Liver (tissue), 9 donors: ENCODE data around the gene FGF1. TPM values are rescaled to one million over a fixed set of nuclear protein-coding genes. Genes with fewer than 3 reads are reported as not detected.

Source experiments
- DNase-seq: peaks from one replicate; pipeline ENCODE4 v3.0.0-alpha.2; 2017; ENCODE audit warnings: low spot score
- H3K27ac ChIP-seq, 2 donors: one replicate each; pipeline ENCODE4 v1.7.0; 2013; ENCODE audit warnings: inconsistent platforms in 2 of 2, low read length in 2 of 2, control low read depth in 1 of 2, low read depth in 1 of 2, mild to moderate bottlenecking in 1 of 2
- H3K27me3 ChIP-seq, 4 donors: one replicate each; pipeline versions ENCODE4 v1.6.1 to v1.7.0; 2013; ENCODE audit warnings: low read length in 3 of 4, inconsistent platforms in 1 of 4, mild to moderate bottlenecking in 1 of 4, moderate library complexity in 1 of 4; ENCODE audit not compliant: control insufficient read depth in 4 of 4, insufficient read depth in 4 of 4
- H3K36me3 ChIP-seq, 4 donors: one replicate each; pipeline versions ENCODE4 v1.6.1 to v1.7.0; 2013; ENCODE audit warnings: low read length in 3 of 4, mild to moderate bottlenecking in 3 of 4, low read depth in 1 of 4, moderate library complexity in 1 of 4; ENCODE audit not compliant: control insufficient read depth in 4 of 4, insufficient read depth in 3 of 4
- H3K4me1 ChIP-seq, 4 donors: one replicate each; pipeline versions ENCODE4 v1.6.1 to v1.7.0; 2013; ENCODE audit warnings: low read length in 3 of 4, mild to moderate bottlenecking in 3 of 4, moderate library complexity in 1 of 4; ENCODE audit not compliant: control insufficient read depth in 4 of 4, insufficient read depth in 4 of 4
- H3K4me3 ChIP-seq, 3 donors: one replicate each; pipeline versions ENCODE4 v1.6.1 to v1.7.0; 2013; ENCODE audit warnings: low read length in 3 of 3, control low read depth in 1 of 3, low read depth in 1 of 3, mild to moderate bottlenecking in 1 of 3
- H3K9ac ChIP-seq, 2 donors: one replicate each; pipeline ENCODE4 v1.7.0; 2013; ENCODE audit warnings: low read length in 2 of 2, mild to moderate bottlenecking in 2 of 2, moderate library complexity in 2 of 2, control low read depth in 1 of 2, low read depth in 1 of 2
- H3K9me3 ChIP-seq, 4 donors: one replicate each; pipeline versions ENCODE4 v1.6.1 to v1.7.0; 2013; ENCODE audit warnings: low read length in 3 of 4; ENCODE audit not compliant: control insufficient read depth in 4 of 4
- ATF3 ChIP-seq: IDR thresholded peaks from 2 replicates; pipeline ENCODE4 v1.6.1; 2016; ENCODE audit warnings: antibody characterized with exemption
- EGR1 ChIP-seq, 2 donors: IDR thresholded peaks; 2 replicates each; pipeline ENCODE4 v1.6.1; 2016 to 2018; ENCODE audit warnings: antibody characterized with exemption in 2 of 2, low read depth in 2 of 2
- FOXA1 ChIP-seq: IDR thresholded peaks from 2 replicates; pipeline ENCODE4 v1.6.1; 2016; ENCODE audit warnings: antibody characterized with exemption
- FOXA2 ChIP-seq: IDR thresholded peaks from 2 replicates; pipeline ENCODE4 v1.6.1; 2016; ENCODE audit warnings: antibody characterized with exemption
- GABPA ChIP-seq, 2 donors: IDR thresholded peaks in 1 of 2; conservative IDR thresholded peaks in 1 of 2; 2 replicates each; pipeline ENCODE4 v1.6.1; 2016; ENCODE audit warnings: antibody characterized with exemption in 2 of 2, mild to moderate bottlenecking in 1 of 2, moderate library complexity in 1 of 2
- HNF4A ChIP-seq, 2 donors: conservative IDR thresholded peaks; 2 replicates each; pipeline ENCODE4 v1.6.1; 2016; ENCODE audit warnings: antibody characterized with exemption in 2 of 2, mild to moderate bottlenecking in 2 of 2
- HNF4G ChIP-seq: IDR thresholded peaks from 2 replicates; pipeline ENCODE4 v1.6.1; 2016; ENCODE audit warnings: antibody characterized with exemption
- NR2F2 ChIP-seq: IDR thresholded peaks from 2 replicates; pipeline ENCODE4 v1.6.1; 2016; ENCODE audit warnings: antibody characterized with exemption
- RAD21 ChIP-seq, 2 donors: IDR thresholded peaks; 2 replicates each; pipeline ENCODE4 v1.6.1; 2016; ENCODE audit warnings: antibody characterized with exemption in 2 of 2, mild to moderate bottlenecking in 2 of 2
- REST ChIP-seq: IDR thresholded peaks from 2 replicates; pipeline ENCODE4 v1.6.1; 2016; ENCODE audit warnings: antibody characterized with exemption, mild to moderate bottlenecking
- RXRA ChIP-seq, 2 donors: IDR thresholded peaks; 2 replicates each; pipeline ENCODE4 v1.6.1; 2017 to 2018; ENCODE audit warnings: antibody characterized with exemption in 2 of 2, mild to moderate bottlenecking in 1 of 2
- SP1 ChIP-seq: IDR thresholded peaks from 2 replicates; pipeline ENCODE4 v1.6.1; 2018; ENCODE audit warnings: antibody characterized with exemption, mild to moderate bottlenecking
- TAF1 ChIP-seq: conservative IDR thresholded peaks from 2 replicates; pipeline ENCODE4 v1.6.1; 2016; ENCODE audit warnings: antibody characterized with exemption, mild to moderate bottlenecking
- YY1 ChIP-seq: IDR thresholded peaks from 2 replicates; pipeline ENCODE4 v1.6.1; 2016; ENCODE audit warnings: antibody characterized with exemption, mild to moderate bottlenecking
- ZBTB33 ChIP-seq: IDR thresholded peaks from 2 replicates; pipeline ENCODE4 v1.6.1; 2016; ENCODE audit warnings: antibody characterized with exemption
- WGBS: extraction: QIAGEN DNeasy Blood & Tissue Kit; methylation state at CpG from one replicate; pipeline ENCODE4 v1.1.7; 2013; 5-methylcytosine and 5-hydroxymethylcytosine counted together
- polyA plus RNA-seq, 2 donors: library from polyadenylated mRNA; stranded (reverse) in 1 of 2; unstranded in 1 of 2; fragments of 200-250 nt in 1 of 2; fragments of >200 nt in 1 of 2; fragmentation: Nextera tagmentation in 1 of 2; extraction: Ambion mirVana in 1 of 2; gene quantifications; one replicate each; pipeline versions ENCODE4 v1.2.1 to v1.2.3, GENCODE V29; 2013 to 2015
- total RNA-seq, 2 donors: library from RNA; depleted of rRNA; stranded (reverse); fragments of >200 nt; gene quantifications; one replicate each; pipeline ENCODE4 v1.2.3, GENCODE V29; 2014
- TF ChIP-seq, protein P1 (sequence below): fragments of 150-350 bp; IDR thresholded peaks from 2 replicates; pipeline ENCODE4 v1.5.1; 2017; ENCODE audit warnings: improper control_type of control experiment, low read depth, low read length; ENCODE audit not compliant: missing input control
- TF ChIP-seq, protein P2 (sequence below): IDR thresholded peaks from 2 replicates; pipeline ENCODE4 v1.6.1; 2016; ENCODE audit warnings: antibody characterized with exemption
- donor health status: healthy.
- donor health status: healthy.
- donor health status: healthy.
- donor health status: healthy.
- donor health status: healthy.

Gene FGF1
- total and polyA plus RNA-seq, 4 donors: 0.05 to 0.25 (median 0.16) TPM

GRCh38 chr5:142688281-142688989 lies 2.5 kb upstream of the FGF1 start (continued):
- TF ChIP-seq ZBTB33 (no peak), HNF4A (conservative IDR thresholded peaks at IDR 0.05) (no peak), EGR1 (IDR thresholded peaks at IDR 0.05; ENCODE audit: low read depth in 2 of 2) (no peak), FOXA1 (no peak), TAF1 (no peak)
- TF ChIP-seq, protein P1, sequence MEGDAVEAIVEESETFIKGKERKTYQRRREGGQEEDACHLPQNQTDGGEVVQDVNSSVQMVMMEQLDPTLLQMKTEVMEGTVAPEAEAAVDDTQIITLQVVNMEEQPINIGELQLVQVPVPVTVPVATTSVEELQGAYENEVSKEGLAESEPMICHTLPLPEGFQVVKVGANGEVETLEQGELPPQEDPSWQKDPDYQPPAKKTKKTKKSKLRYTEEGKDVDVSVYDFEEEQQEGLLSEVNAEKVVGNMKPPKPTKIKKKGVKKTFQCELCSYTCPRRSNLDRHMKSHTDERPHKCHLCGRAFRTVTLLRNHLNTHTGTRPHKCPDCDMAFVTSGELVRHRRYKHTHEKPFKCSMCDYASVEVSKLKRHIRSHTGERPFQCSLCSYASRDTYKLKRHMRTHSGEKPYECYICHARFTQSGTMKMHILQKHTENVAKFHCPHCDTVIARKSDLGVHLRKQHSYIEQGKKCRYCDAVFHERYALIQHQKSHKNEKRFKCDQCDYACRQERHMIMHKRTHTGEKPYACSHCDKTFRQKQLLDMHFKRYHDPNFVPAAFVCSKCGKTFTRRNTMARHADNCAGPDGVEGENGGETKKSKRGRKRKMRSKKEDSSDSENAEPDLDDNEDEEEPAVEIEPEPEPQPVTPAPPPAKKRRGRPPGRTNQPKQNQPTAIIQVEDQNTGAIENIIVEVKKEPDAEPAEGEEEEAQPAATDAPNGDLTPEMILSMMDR: no peak

GRCh38 chr5:142686968-142687367 lies 1.1 kb upstream of the FGF1 start:
- DNase-seq: no peak
- H3K36me3 ChIP-seq: no peaks in the 10 kb centered on the region
- H3K4me1 ChIP-seq: no peaks in the 10 kb centered on the region
- H3K4me3 ChIP-seq: no peak overlapping the region
- 90% methylated on average over 4 of the region's 4 CpGs for WGBS
- TF ChIP-seq RAD21 (IDR thresholded peaks at IDR 0.05) (no peak), EGR1 (IDR thresholded peaks at IDR 0.05; ENCODE audit: low read depth in 2 of 2) (no peak)
- H3K9ac ChIP-seq: no peak overlapping the region
- no peaks in the 10 kb centered on the region for H3K9me3 ChIP-seq
- no peak overlapping the region for H3K27ac ChIP-seq
- no peaks in the 10 kb centered on the region for H3K27me3 ChIP-seq

DNA sequence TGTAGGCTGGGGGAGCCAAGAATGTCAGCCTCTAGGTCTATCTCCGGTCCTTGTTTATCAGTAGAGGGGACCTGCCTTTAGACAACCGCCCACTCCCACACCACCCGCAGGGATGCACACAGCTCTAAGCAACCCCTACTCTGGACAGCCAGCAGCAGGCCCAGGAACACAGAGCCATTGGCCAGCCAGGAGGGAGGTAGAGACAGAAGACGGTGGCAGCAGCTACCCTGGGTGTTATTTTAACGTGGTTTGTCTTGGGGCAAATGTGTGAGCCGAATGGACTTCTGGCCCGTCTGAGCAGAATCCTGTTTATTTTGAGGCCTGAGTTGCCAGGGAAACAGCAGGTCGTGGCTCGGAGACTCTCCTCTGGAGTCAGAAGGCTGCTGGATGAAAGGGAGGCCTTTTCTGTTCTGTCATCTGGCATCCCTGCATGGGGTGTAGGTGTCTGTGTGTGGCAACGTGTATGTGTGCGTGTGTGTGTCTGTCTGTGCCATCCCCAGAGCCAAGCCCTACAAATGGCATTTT lies 382 bp upstream of the FGF1 start:
- H3K9me3 ChIP-seq: no peaks in the 10 kb centered on the region
- no peak overlapping the region for H3K27ac ChIP-seq
- no peaks in the 10 kb centered on the region for H3K36me3 ChIP-seq
- WGBS: 45% methylated on average over 11 of the region's 11 CpGs
- no peaks in the 10 kb centered on the region for H3K27me3 ChIP-seq
- no peak overlapping the region for H3K4me3 ChIP-seq
- H3K9ac ChIP-seq: no peak overlapping the region
- no peaks in the 10 kb centered on the region for H3K4me1 ChIP-seq
- peak; percentile 36 for DNase-seq
- TF ChIP-seq ATF3 (no peak), YY1 (no peak), NR2F2 (no peak), FOXA2 (no peak), RXRA (IDR thresholded peaks at IDR 0.05) (no peak), REST (no peak), GABPA (IDR thresholded peaks at IDR 0.05 in 1 of 2, conservative IDR thresholded peaks at IDR 0.05 in 1 of 2) (no peak), SP1 (no peak), ZBTB33 (no peak), HNF4G (no peak), TAF1 (no peak)
- TF ChIP-seq, protein P2, sequence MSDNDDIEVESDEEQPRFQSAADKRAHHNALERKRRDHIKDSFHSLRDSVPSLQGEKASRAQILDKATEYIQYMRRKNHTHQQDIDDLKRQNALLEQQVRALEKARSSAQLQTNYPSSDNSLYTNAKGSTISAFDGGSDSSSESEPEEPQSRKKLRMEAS: no peak
- TF ChIP-seq, protein P1: no peak
